Fibroblast of lung (primary cell): ENCODE measurements around the gene AGRP. TPM values are rescaled to one million over a fixed set of nuclear protein-coding genes. Genes with fewer than 3 reads are reported as not detected.

ENCODE experiments used
- DNase-seq, 2 donors: peaks; one replicate each; pipeline versions ENCODE4 v3.0.0 to v3.0.0-alpha.2; 2010; ENCODE audit warnings: low read depth in 2 of 2
- H2AFZ ChIP-seq: 2 replicates; pipeline ENCODE4 v1.5.1; 2012; ENCODE audit warnings: low read length, control low read depth, inconsistent platforms
- H3K27ac ChIP-seq: 2 replicates; pipeline ENCODE4 v1.5.1; 2011; ENCODE audit warnings: low read length, control low read depth; ENCODE audit not compliant: insufficient read depth
- H3K27me3 ChIP-seq: 2 replicates; pipeline ENCODE4 v1.5.1; 2011; ENCODE audit warnings: mild to moderate bottlenecking, low read length; ENCODE audit not compliant: control insufficient read depth, insufficient read depth
- H3K36me3 ChIP-seq: 2 replicates; pipeline ENCODE4 v1.5.1; 2011; ENCODE audit warnings: low read length; ENCODE audit not compliant: control insufficient read depth, insufficient read depth
- H3K4me1 ChIP-seq: 2 replicates; pipeline ENCODE4 v1.5.1; 2011; ENCODE audit warnings: low read length; ENCODE audit not compliant: control insufficient read depth, insufficient read depth; ENCODE audit errors: extremely low read depth
- H3K4me2 ChIP-seq: 2 replicates; pipeline ENCODE4 v1.5.1; 2011; ENCODE audit warnings: low read length, control low read depth; ENCODE audit not compliant: insufficient read depth; ENCODE audit errors: extremely low read depth
- H3K4me3 ChIP-seq, 4 experiments: fragments of 200-600 bp in 1 of 4; sonication (generic) in 1 of 4; replicated peaks in 1 of 4; 2 replicates each; pipeline ENCODE4 v1.5.1; 2011 to 2016; ENCODE audit warnings: low read length in 4 of 4, low read depth in 3 of 4, mild to moderate bottlenecking in 3 of 4, control low read depth in 2 of 4, inconsistent platforms in 1 of 4, mixed read lengths in 1 of 4; ENCODE audit not compliant: insufficient read depth in 1 of 4; ENCODE audit errors: control extremely low read depth in 1 of 4
- H3K79me2 ChIP-seq: 2 replicates; pipeline ENCODE4 v1.5.1; 2012; ENCODE audit warnings: mild to moderate bottlenecking, low read length, inconsistent platforms; ENCODE audit not compliant: control insufficient read depth, insufficient read depth
- H3K9ac ChIP-seq: 2 replicates; pipeline ENCODE4 v1.5.1; 2011; ENCODE audit warnings: mild to moderate bottlenecking, low read length, control low read depth; ENCODE audit not compliant: insufficient read depth
- H3K9me3 ChIP-seq: 2 replicates; pipeline ENCODE4 v1.5.1; 2012; ENCODE audit warnings: low read depth, low read length; ENCODE audit not compliant: control insufficient read depth, insufficient read depth
- H4K20me1 ChIP-seq: 2 replicates; pipeline ENCODE4 v1.5.1; 2011; ENCODE audit warnings: low read length; ENCODE audit not compliant: control insufficient read depth, insufficient read depth; ENCODE audit errors: extremely low read depth
- EZH2 ChIP-seq: IDR thresholded peaks from 2 replicates; pipeline ENCODE4 v1.5.1; 2012; ENCODE audit warnings: low read length, control low read depth, mild to moderate bottlenecking; ENCODE audit errors: missing control alignments
- polyA plus RNA-seq, 2 donors: library from polyadenylated mRNA; depleted of rRNA in 1 of 2; stranded (reverse) in 1 of 2; unstranded in 1 of 2; fragments of >200 nt; gene quantifications; 2 replicates each; pipeline ENCODE4 v1.2.1, GENCODE V29; 2011 to 2012; ENCODE audit warnings: missing spikeins in 1 of 2
- total RNA-seq: library from RNA; depleted of rRNA; stranded (reverse); fragments of >200 nt; gene quantifications from 2 replicates; pipeline ENCODE4 v1.2.1, GENCODE V29; 2014
- TF ChIP-seq, protein P1 (sequence below), 2 donors: IDR thresholded peaks in 1 of 2; conservative IDR thresholded peaks in 1 of 2; 1 replicate in 1 of 2; 2 replicates in 1 of 2; pipeline ENCODE4 v1.5.1; 2011 to 2012; ENCODE audit warnings: low read length in 2 of 2, control low read depth in 1 of 2, inconsistent platforms in 1 of 2, low read depth in 1 of 2, mild to moderate bottlenecking in 1 of 2

AGRP gene
- total and polyA plus RNA-seq, 2 donors (not counting 1 experiment from before 2014, with no cell fraction given) = not detected

DNA sequence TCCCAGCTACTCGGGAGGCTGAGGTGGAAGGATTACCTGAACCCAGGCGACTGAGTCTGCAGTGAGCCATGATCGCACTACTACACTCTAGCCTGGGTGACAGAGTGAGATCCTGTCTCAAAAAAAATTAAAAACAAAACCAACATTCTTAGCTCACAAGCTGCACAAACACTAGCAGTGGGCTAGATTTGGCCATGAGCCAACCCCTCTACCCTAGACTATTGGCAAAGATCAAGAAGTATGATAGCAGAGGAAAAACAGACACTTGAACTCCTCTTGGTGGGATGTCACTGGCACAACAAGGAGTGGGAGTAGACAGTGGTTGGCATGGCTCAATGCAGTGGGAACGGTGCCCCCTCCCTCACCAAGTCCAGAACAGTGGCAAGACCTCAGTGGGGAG lies 25.7 kb upstream of the AGRP start:
- Histone ChIP-seq H3K27ac (no peak overlapping the region), H3K36me3 (no peaks in the 10 kb centered on the region), H3K4me2 (no peak overlapping the region)

DNA sequence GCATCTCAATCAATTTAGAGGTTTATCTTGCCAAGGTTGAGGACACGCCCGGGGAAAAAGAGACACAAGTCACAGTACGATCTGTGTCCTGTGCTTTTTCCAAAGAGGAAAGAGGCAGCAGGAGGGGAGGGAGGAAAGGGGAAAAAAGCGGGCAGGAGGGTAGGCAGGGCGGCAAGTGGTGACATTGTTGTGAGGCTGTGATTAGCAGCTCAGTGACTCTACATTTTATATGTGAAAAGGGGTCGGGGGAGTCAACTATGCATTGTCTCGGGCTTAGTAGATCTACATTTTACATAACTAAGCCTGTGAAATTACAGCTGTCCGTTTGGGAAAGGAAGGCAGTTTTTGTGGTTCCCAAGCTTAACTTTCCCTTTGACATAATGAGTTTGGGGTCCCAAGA lies 23.1 kb upstream of the AGRP start:
- no peaks in the 10 kb centered on the region for H3K36me3 ChIP-seq
- H2AFZ ChIP-seq = no peak overlapping the region
- TF ChIP-seq EZH2 = no peak
- TF ChIP-seq, protein P1, sequence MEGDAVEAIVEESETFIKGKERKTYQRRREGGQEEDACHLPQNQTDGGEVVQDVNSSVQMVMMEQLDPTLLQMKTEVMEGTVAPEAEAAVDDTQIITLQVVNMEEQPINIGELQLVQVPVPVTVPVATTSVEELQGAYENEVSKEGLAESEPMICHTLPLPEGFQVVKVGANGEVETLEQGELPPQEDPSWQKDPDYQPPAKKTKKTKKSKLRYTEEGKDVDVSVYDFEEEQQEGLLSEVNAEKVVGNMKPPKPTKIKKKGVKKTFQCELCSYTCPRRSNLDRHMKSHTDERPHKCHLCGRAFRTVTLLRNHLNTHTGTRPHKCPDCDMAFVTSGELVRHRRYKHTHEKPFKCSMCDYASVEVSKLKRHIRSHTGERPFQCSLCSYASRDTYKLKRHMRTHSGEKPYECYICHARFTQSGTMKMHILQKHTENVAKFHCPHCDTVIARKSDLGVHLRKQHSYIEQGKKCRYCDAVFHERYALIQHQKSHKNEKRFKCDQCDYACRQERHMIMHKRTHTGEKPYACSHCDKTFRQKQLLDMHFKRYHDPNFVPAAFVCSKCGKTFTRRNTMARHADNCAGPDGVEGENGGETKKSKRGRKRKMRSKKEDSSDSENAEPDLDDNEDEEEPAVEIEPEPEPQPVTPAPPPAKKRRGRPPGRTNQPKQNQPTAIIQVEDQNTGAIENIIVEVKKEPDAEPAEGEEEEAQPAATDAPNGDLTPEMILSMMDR (conservative IDR thresholded peaks at IDR 0.05 in 1 of 2, IDR thresholded peaks at IDR 0.05 in 1 of 2; ENCODE audit: low read depth in 1 of 2, low read length in 2 of 2) = no peak
- no peaks in the 10 kb centered on the region for H3K9me3 ChIP-seq
- H3K27me3 ChIP-seq = no peaks in the 10 kb centered on the region
- no peaks in the 10 kb centered on the region for H3K4me1 ChIP-seq
- H3K9ac ChIP-seq = no peak overlapping the region
- H3K4me2 ChIP-seq = no peak overlapping the region
- no peak overlapping the region for H3K4me3 ChIP-seq
- no peaks in the 10 kb centered on the region for H3K79me2 ChIP-seq
- H3K27ac ChIP-seq = no peak overlapping the region
- no peak for DNase-seq
- H4K20me1 ChIP-seq = no peaks in the 10 kb centered on the region

More for the DNA sequence above, 25.7 kb upstream of the AGRP start:
- DNase-seq = no peak
- Histone ChIP-seq H3K27me3 (no peaks in the 10 kb centered on the region), H3K9me3 (no peaks in the 10 kb centered on the region), H3K4me3 (no peak overlapping the region), H3K79me2 (no peaks in the 10 kb centered on the region), H2AFZ (no peak overlapping the region), H4K20me1 (no peaks in the 10 kb centered on the region), H3K9ac (no peak overlapping the region), H3K4me1 (no peaks in the 10 kb centered on the region)
- no peak for TF ChIP-seq EZH2
- TF ChIP-seq, protein P1 (conservative IDR thresholded peaks at IDR 0.05 in 1 of 2, IDR thresholded peaks at IDR 0.05 in 1 of 2; ENCODE audit: low read depth in 1 of 2, low read length in 2 of 2) = no peak

DNA sequence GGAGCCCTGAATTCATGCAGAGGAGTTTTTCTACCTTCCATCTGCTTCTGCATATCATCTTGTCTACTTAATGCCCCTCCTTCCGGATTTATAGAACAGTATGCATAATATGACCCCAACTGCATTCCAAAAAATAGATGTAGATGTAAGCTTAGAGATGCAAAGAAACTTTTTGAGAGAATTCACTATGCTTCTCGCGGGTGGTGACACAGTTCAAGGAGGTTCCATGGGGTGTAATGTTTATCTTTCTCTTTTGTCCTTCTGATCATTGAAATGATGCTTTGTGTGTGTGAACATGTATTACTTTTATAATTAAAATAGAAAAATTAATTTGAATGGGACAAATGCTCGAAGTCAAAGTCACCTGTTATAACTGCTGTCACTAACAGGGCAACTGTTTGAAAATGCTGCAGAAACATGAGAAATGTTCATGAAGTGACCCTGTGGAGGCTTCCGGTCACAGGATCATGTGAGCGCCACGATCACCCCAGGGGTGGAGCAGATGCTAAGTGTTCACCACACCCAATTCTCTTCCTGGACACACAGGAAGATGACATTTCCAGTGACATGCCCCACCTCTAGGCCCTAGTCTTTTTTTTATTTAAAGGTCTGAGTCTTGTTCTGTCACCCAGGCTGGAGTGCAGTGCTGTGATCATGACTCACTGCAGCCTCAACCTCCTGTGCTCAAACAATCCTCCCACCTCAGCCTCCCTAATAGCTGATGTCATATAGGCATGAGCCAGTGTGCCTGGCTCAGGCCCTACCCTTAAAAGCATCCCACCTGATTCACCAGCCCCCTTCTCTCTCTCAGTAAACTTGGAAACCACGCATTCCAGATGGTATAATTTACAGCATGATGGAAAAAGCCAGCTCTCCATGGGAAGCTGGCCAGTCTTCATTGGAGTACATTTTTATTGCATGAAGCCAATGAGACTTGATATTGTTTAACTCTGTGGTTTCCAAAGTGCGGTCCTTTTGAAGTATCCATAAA lies 21.0 kb upstream of the AGRP start:
- Histone ChIP-seq H3K9me3 (no peaks in the 10 kb centered on the region), H3K27me3 (no peaks in the 10 kb centered on the region), H3K4me2 (no peak overlapping the region), H3K4me3 (no peak overlapping the region), H2AFZ (no peak overlapping the region), H3K36me3 (no peaks in the 10 kb centered on the region), H4K20me1 (no peaks in the 10 kb centered on the region), H3K4me1 (peaks cover 2% of the 10 kb centered on the region), H3K27ac (no peak overlapping the region), H3K79me2 (no peaks in the 10 kb centered on the region), H3K9ac (no peak overlapping the region)
- DNase-seq = peak in 1 of 2 donors; percentile 28
- TF ChIP-seq EZH2 = no peak
- TF ChIP-seq, protein P1 (conservative IDR thresholded peaks at IDR 0.05 in 1 of 2, IDR thresholded peaks at IDR 0.05 in 1 of 2; ENCODE audit: low read depth in 1 of 2, low read length in 2 of 2) = no peak
